Aorta (tissue), 5 donors: Measurements from ENCODE around the gene EHHADH. TPM values are rescaled to one million over a fixed set of nuclear protein-coding genes. Genes with fewer than 3 reads are reported as not detected.
A peak's percentile ranks its signal among the peaks of the same experiment; 100 is the strongest.
"Not testable (repeated sequence)": the region's sequence is repeated elsewhere in the genome, so short reads cannot be mapped to it uniquely, and the experiment has no call there.

Source experiments
- ATAC-seq: fragments of 200-7000 bp; cut with Tn5 transposase; one replicate; pipeline ENCODE4 v1.9.1; 2022; ENCODE audit warnings: moderate library complexity; ENCODE audit not compliant: low FRiP score
- DNase-seq, 2 donors: peaks; one replicate each; pipeline ENCODE4 v3.0.0-alpha.2; 2020
- H3K27ac ChIP-seq, 2 donors: one replicate each; pipeline ENCODE4 v1.5.1; 2013; ENCODE audit warnings: low read length in 2 of 2, mild to moderate bottlenecking in 2 of 2, moderate library complexity in 2 of 2, control low read depth in 1 of 2, inconsistent platforms in 1 of 2, low read depth in 1 of 2
- H3K27me3 ChIP-seq, 2 donors: one replicate each; pipeline ENCODE4 v1.6.1; 2013; ENCODE audit warnings: control low read depth in 1 of 2, low read length in 1 of 2, mild to moderate bottlenecking in 1 of 2, moderate library complexity in 1 of 2; ENCODE audit not compliant: insufficient read depth in 2 of 2, control insufficient read depth in 1 of 2
- H3K36me3 ChIP-seq, 2 donors: one replicate each; pipeline ENCODE4 v1.6.1; 2013; ENCODE audit warnings: control low read depth in 1 of 2, low read length in 1 of 2, mild to moderate bottlenecking in 1 of 2; ENCODE audit not compliant: insufficient read depth in 2 of 2, control insufficient read depth in 1 of 2
- H3K4me1 ChIP-seq, 2 donors: one replicate each; pipeline ENCODE4 v1.6.1; 2013; ENCODE audit warnings: low read length in 2 of 2, control low read depth in 1 of 2, mild to moderate bottlenecking in 1 of 2, moderate library complexity in 1 of 2; ENCODE audit not compliant: insufficient read depth in 2 of 2, control insufficient read depth in 1 of 2
- H3K4me3 ChIP-seq, 2 donors: one replicate each; pipeline ENCODE4 v1.5.1; 2013; ENCODE audit warnings: low read length in 2 of 2, control low read depth in 1 of 2, mild to moderate bottlenecking in 1 of 2
- H3K9me3 ChIP-seq: one replicate; pipeline ENCODE4 v1.6.1; 2013; ENCODE audit warnings: mild to moderate bottlenecking, low read length; ENCODE audit not compliant: control insufficient read depth
- WGBS, 2 donors: extraction: QIAGEN DNeasy Blood & Tissue Kit; methylation state at CpG; one replicate each; pipeline ENCODE4 v1.1.7; 2013; 5-methylcytosine and 5-hydroxymethylcytosine counted together
- intact Hi-C, 2 donors: fragments of 100-400 bp; cut with DNase I; formaldehyde crosslinking; loops; one replicate each; pipeline versions ENCODE4 v1.14.2 to v1.15.0; 2022
- long read RNA-seq, 2 donors: library from polyadenylated mRNA; unstranded; transcript quantifications; one replicate each; pipeline ENCODE4 v2.0.0, GENCODE V29; 2020 to 2021
- polyA plus RNA-seq, 2 donors: library from polyadenylated mRNA; stranded (reverse); fragments of 200-250 nt; gene quantifications; one replicate each; pipeline ENCODE4 v1.2.3, GENCODE V29; 2013
- total RNA-seq, 2 donors: library from RNA; stranded (reverse); fragmentation: NEBNext Ultra II Directional; extraction: Animal tissue kit (Norgen Biotek cat#: 25700); gene quantifications; one replicate each; pipeline ENCODE4 v1.2.1, GENCODE V29; 2021
- donor health status: healthy with polysubstance abuse.
- donor health status: Bipolar disorder and iron deficiency.
- donor health status: DM: no; HTN: no; CAD: no.
- donor health status: DM: no; HTN: no; CAD: no.
- donor health status: DM: yes; HTN: yes; CAD: no.

The EHHADH gene
- total RNA-seq (1 to 10 TPM; 1.8 to 6.1 TPM), polyA plus RNA-seq (1 to 10 TPM; 2.5 to 5.1 TPM)
- long read RNA-seq, donor 1, partial matches to known transcripts, result 0 of 1 reads
- long read RNA-seq, donor 1, other reads (novel, unspliced or antisense), result 0 of 1 reads
- long read RNA-seq, donor 2, result 0 reads

- H3K27me3 ChIP-seq, result no peaks in the 10 kb centered on the region
- H3K4me3 ChIP-seq, result peak within 1 kb of the TSS; percentile 65 to 66
- H3K9me3 ChIP-seq, result no peaks in the 10 kb centered on the region
- ATAC-seq (peak; percentile 95), DNase-seq (peak; percentile 86 to 89)
- WGBS, 2 donors, result 3 to 4% methylated on average over 52 to 53 of the region's 53 CpGs
- H3K36me3 ChIP-seq, result no peaks in the 10 kb centered on the region
- intact Hi-C loops, result no loop called here
- no peak within 1 kb of the TSS for H3K27ac ChIP-seq
- H3K4me1 ChIP-seq, result no peaks in the 10 kb centered on the region
Measured at GRCh38 chr3:185253645-185254410, at the start of gene EHHADH. EHHADH (minus strand) TSS chr3:185254049; CDS start chr3:185254022, 27 bp downstream.

- H3K4me3 ChIP-seq, H3K27ac ChIP-seq, H3K27me3 ChIP-seq, H3K9me3 ChIP-seq, H3K36me3 ChIP-seq, intact Hi-C loops, DNase-seq, H3K4me1 ChIP-seq, ATAC-seq: not testable (repeated sequence)
- WGBS, 2 donors, result 93 to 97% methylated on average over 10 of the region's 10 CpGs
Measured at GRCh38 chr3:185299918-185300426, 46.1 kb upstream of the EHHADH start.

- no peak overlapping the region for H3K27ac ChIP-seq
- no peak for ATAC-seq
- no peak overlapping the region for H3K4me3 ChIP-seq
- WGBS, 2 donors, result 72 to 75% methylated on average over 3 of the region's 3 CpGs
- intact Hi-C loops, result no loop called here
- DNase-seq, result no peak
- H3K27me3 ChIP-seq, result no peaks in the 10 kb centered on the region
- no peaks in the 10 kb centered on the region for H3K9me3 ChIP-seq
- no peaks in the 10 kb centered on the region for H3K4me1 ChIP-seq
- H3K36me3 ChIP-seq, result peaks cover 0 to 2% of the 10 kb centered on the region in 2 donors
Measured at GRCh38 chr3:185297867-185298266, 44.0 kb upstream of the EHHADH start.

- H3K27ac ChIP-seq, result no peak overlapping the region
- ATAC-seq (no peak), DNase-seq (no peak)
- intact Hi-C loops, result no loop called here
- no peak overlapping the region for H3K4me3 ChIP-seq
- no peaks in the 10 kb centered on the region for H3K9me3 ChIP-seq
- 95 to 98% methylated on average over 7 of the region's 7 CpGs for WGBS, 2 donors
- H3K36me3 ChIP-seq, result no peaks in the 10 kb centered on the region
- no peaks in the 10 kb centered on the region for H3K4me1 ChIP-seq
- no peaks in the 10 kb centered on the region for H3K27me3 ChIP-seq
Measured at GRCh38 chr3:185292238-185292637, 38.4 kb upstream of the EHHADH start.

- no peak for ATAC-seq
- intact Hi-C loops, result no loop called here
- Histone ChIP-seq H3K27me3 (no peaks in the 10 kb centered on the region), H3K27ac (no peak overlapping the region), H3K4me1 (no peaks in the 10 kb centered on the region), H3K9me3 (no peaks in the 10 kb centered on the region), H3K36me3 (no peaks in the 10 kb centered on the region), H3K4me3 (no peak overlapping the region)
- WGBS, 2 donors, result 55 to 57% methylated on average over 3 of the region's 3 CpGs
- DNase-seq, result no peak
Measured at GRCh38 chr3:185290266-185290665, 36.4 kb upstream of the EHHADH start.

GRCh38 chr3:185283374-185283935, 29.6 kb upstream of the EHHADH start:
- Histone ChIP-seq H3K27ac (no peak overlapping the region), H3K36me3 (no peaks in the 10 kb centered on the region), H3K27me3 (no peaks in the 10 kb centered on the region), H3K9me3 (no peaks in the 10 kb centered on the region), H3K4me1 (no peaks in the 10 kb centered on the region), H3K4me3 (peak overlapping the region; percentile 68 to 85)
- no peak for DNase-seq
- 62 to 63% methylated on average over 9 of the region's 9 CpGs for WGBS, 2 donors
- no peak for ATAC-seq
- intact Hi-C loops, result no loop called here

- Histone ChIP-seq H3K27me3 (no peaks in the 10 kb centered on the region), H3K4me1 (no peaks in the 10 kb centered on the region), H3K36me3 (no peaks in the 10 kb centered on the region), H3K27ac (no peak overlapping the region), H3K4me3 (peak overlapping the region; percentile 81 to 85), H3K9me3 (no peaks in the 10 kb centered on the region)
- WGBS, 2 donors, result 2% methylated on average over 41 of the region's 41 CpGs
- intact Hi-C loops, result no loop called here
- DNase-seq (peak; percentile 98 to 99), ATAC-seq (peak; percentile 98)
Measured at GRCh38 chr3:185282696-185283373, 29.0 kb upstream of the EHHADH start.

- 50% methylated on average over 4 of the region's 4 CpGs for WGBS, 2 donors
- no peak overlapping the region for H3K4me3 ChIP-seq
- DNase-seq (no peak), ATAC-seq (no peak)
- H3K27ac ChIP-seq, result no peak overlapping the region
- no peaks in the 10 kb centered on the region for H3K36me3 ChIP-seq
- H3K4me1 ChIP-seq, result no peaks in the 10 kb centered on the region
- no peaks in the 10 kb centered on the region for H3K9me3 ChIP-seq
- H3K27me3 ChIP-seq, result no peaks in the 10 kb centered on the region
- intact Hi-C loops, result no loop called here
Measured at GRCh38 chr3:185280572-185281365, 26.9 kb upstream of the EHHADH start.
